ENCODE data around the gene PDE6D.

Gene PDE6D

DNA sequence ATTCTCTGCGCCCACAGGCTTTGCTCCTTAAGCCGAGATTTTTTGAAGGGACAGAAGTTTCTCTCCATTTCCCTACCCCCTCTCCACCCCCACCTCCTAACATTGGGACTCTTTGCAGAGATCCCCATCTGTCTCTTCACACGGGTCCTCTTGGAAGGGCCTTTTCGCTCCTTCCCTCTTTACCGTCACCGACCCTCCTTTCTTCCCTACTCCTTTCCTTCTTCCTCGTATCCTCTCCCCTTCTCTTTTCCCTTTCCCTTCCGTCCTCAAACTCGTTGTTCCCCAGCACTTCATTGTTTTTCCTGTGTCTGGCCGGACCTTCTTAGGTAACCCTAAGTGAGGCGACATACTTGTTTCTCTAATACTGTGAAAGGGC is 5.8 kb upstream of the PDE6D start:
- Histone ChIP-seq H2BK120ac (ENCODE audit: low read depth, low read length) (no peak overlapping the region), H3K18ac (ENCODE audit: low read length) (no peak overlapping the region), H3K4me2 (ENCODE audit: insufficient read depth, low read length, poor library complexity, severe bottlenecking) (peak overlapping the region; percentile 59), H3K14ac (ENCODE audit: low read length) (no peak overlapping the region), H4K8ac (ENCODE audit: low read depth, low read length) (no peak overlapping the region), H3K9ac (ENCODE audit: low read depth, low read length, poor library complexity) (no peak overlapping the region), H3K27me3 (ENCODE audit: control insufficient read depth in 3 of 3, insufficient read depth in 3 of 3, low read depth in 1 of 3, low read length in 3 of 3) (no peaks in the 10 kb centered on the region), H3K4me3 (ENCODE audit: low read length in 2 of 2) (peak overlapping the region; percentile 77 to 83), H2AFZ (ENCODE audit: low read length) (peak overlapping the region; percentile 92), H2AK5ac (ENCODE audit: low read depth, low read length) (no peak overlapping the region), H3K4ac (ENCODE audit: low read length) (no peak overlapping the region), H3K79me1 (ENCODE audit: low read depth, low read length) (peaks cover 2% of the 10 kb centered on the region), H2BK12ac (ENCODE audit: low read length) (no peak overlapping the region), H3K36me3 (replicated peaks in 1 of 2; ENCODE audit: control insufficient read depth in 2 of 2, insufficient read depth in 2 of 2, low read length in 2 of 2) (peaks cover 15 to 35% of the 10 kb centered on the region in 2 donors), H3K27ac (replicated peaks; ENCODE audit: low read length) (peak overlapping the region; percentile 89), H2BK15ac (ENCODE audit: low read length) (no peak overlapping the region), H2BK5ac (ENCODE audit: low read length) (no peak overlapping the region), H3K9me3 (replicated peaks in 1 of 2; ENCODE audit: control insufficient read depth in 2 of 2, insufficient read depth in 1 of 2, low read depth in 1 of 2, low read length in 2 of 2) (no peaks in the 10 kb centered on the region), H3K4me1 (ENCODE audit: control insufficient read depth in 2 of 2, insufficient read depth in 1 of 2, low read depth in 1 of 2, low read length in 2 of 2) (peaks cover 3 to 16% of the 10 kb centered on the region in 2 donors), H3K23ac (ENCODE audit: low read depth, low read length, poor library complexity) (no peak overlapping the region), H4K91ac (ENCODE audit: low read depth, low read length, poor library complexity) (no peak overlapping the region)
- no CpG with 5 or more reads among the region's 11 CpGs for WGBS, 2 donors (ENCODE audit: extremely low coverage in 2 of 2, insufficient read length in 2 of 2, insufficient replicate concordance in 1 of 2)
- DNase-seq (ENCODE audit: low spot score): no peak

DNA sequence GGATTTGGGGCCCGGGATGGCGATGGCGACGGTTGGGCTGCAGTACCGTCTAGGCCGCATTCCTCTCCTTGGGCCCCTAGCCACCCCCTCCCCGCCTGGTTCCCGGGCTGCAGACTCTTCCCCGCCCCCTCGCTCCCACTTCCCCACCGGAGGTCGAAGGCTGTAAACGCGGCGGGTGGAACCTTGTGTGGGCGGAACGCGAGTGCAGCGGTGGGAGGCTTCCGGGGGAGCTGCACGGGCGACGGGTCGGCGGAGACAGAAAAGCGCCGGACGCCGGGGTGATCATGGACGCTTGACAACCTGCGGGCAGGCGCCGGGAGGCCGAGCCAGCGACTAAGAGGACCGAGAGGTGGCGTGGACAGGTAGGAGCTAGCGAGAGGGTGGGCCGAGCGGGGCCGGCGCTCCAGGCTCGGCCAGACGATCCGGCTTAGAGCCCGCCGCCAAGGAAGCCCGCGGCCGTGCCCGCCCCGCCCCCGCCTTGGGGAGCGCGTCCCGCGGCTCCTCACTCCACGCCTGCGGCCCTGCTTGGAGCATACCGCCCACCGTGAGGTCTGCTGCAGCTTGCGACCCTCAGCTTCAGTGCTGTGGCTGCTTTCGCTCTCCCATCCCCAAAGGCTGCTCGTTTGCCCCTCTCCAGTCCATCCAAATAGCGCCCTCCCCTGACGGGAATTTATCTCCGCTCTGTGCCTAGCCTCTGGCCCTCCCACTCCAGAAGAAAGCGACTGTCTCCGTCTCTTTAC is 5.3 kb upstream of the PDE6D start, which contains the start of gene COPS7B:
Gene COPS7B, plus strand, starts transcription at position 269 of the 740 bp plus-strand sequence. CDS start 2,126 bp downstream, outside the sequence.
- Histone ChIP-seq H3K14ac (ENCODE audit: low read length) (no peak within 1 kb of the TSS), H2BK5ac (ENCODE audit: low read length) (no peak within 1 kb of the TSS), H2BK120ac (ENCODE audit: low read depth, low read length) (no peak within 1 kb of the TSS), H2BK15ac (ENCODE audit: low read length) (peak within 1 kb of the TSS; percentile 12), H2AK5ac (ENCODE audit: low read depth, low read length) (peak within 1 kb of the TSS; percentile 48), H3K4ac (ENCODE audit: low read length) (no peak within 1 kb of the TSS), H4K91ac (ENCODE audit: low read depth, low read length, poor library complexity) (no peak within 1 kb of the TSS), H3K18ac (ENCODE audit: low read length) (peak within 1 kb of the TSS; percentile 96), H3K27ac (replicated peaks; ENCODE audit: low read length) (peak within 1 kb of the TSS; percentile 89), H2AFZ (ENCODE audit: low read length) (peak within 1 kb of the TSS; percentile 92), H3K4me3 (ENCODE audit: low read length in 2 of 2) (peak within 1 kb of the TSS; percentile 77 to 83), H3K4me2 (ENCODE audit: insufficient read depth, low read length, poor library complexity, severe bottlenecking) (peak within 1 kb of the TSS; percentile 74), H2BK12ac (ENCODE audit: low read length) (no peak within 1 kb of the TSS), H3K79me1 (ENCODE audit: low read depth, low read length) (peaks cover 2% of the 10 kb centered on the region), H3K36me3 (replicated peaks in 1 of 2; ENCODE audit: control insufficient read depth in 2 of 2, insufficient read depth in 2 of 2, low read length in 2 of 2) (peaks cover 11 to 29% of the 10 kb centered on the region in 2 donors), H3K9me3 (replicated peaks in 1 of 2; ENCODE audit: control insufficient read depth in 2 of 2, insufficient read depth in 1 of 2, low read depth in 1 of 2, low read length in 2 of 2) (no peaks in the 10 kb centered on the region), H3K27me3 (ENCODE audit: control insufficient read depth in 3 of 3, insufficient read depth in 3 of 3, low read depth in 1 of 3, low read length in 3 of 3) (no peaks in the 10 kb centered on the region), H3K23ac (ENCODE audit: low read depth, low read length, poor library complexity) (peak within 1 kb of the TSS; percentile 92), H3K4me1 (ENCODE audit: control insufficient read depth in 2 of 2, insufficient read depth in 1 of 2, low read depth in 1 of 2, low read length in 2 of 2) (peaks cover 3 to 16% of the 10 kb centered on the region in 2 donors), H3K9ac (ENCODE audit: low read depth, low read length, poor library complexity) (peak within 1 kb of the TSS; percentile 93), H4K8ac (ENCODE audit: low read depth, low read length) (no peak within 1 kb of the TSS)
- WGBS, 2 donors (ENCODE audit: extremely low coverage in 2 of 2, insufficient read length in 2 of 2, insufficient replicate concordance in 1 of 2): no CpG with 5 or more reads among the region's 69 CpGs
- DNase-seq (ENCODE audit: low spot score): peak; percentile 89

DNA sequence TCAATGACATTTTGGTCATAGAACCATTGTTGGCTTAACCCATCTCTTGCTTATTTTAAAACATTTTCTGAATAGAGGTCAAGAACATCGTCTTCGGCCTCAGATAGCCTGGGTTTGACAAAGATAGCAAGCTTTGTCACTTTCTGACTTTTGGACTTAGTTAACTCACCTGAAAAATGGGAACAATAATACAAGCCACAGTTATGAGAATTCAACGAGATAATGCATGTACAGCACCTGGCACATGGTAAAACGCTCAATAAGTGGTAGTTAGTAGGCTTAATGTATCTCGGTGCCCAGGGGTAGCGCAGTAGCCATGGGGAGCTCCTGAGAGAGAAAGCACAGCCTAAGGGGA is 4.7 kb upstream of the PDE6D start:
- Histone ChIP-seq H3K36me3 (replicated peaks in 1 of 2; ENCODE audit: control insufficient read depth in 2 of 2, insufficient read depth in 2 of 2, low read length in 2 of 2) (peaks cover 8 to 24% of the 10 kb centered on the region in 2 donors), H3K4ac (ENCODE audit: low read length) (no peak overlapping the region)
- no CpG with 5 or more reads among the region's 6 CpGs for WGBS, 2 donors (ENCODE audit: extremely low coverage in 2 of 2, insufficient read length in 2 of 2, insufficient replicate concordance in 1 of 2)

DNA sequence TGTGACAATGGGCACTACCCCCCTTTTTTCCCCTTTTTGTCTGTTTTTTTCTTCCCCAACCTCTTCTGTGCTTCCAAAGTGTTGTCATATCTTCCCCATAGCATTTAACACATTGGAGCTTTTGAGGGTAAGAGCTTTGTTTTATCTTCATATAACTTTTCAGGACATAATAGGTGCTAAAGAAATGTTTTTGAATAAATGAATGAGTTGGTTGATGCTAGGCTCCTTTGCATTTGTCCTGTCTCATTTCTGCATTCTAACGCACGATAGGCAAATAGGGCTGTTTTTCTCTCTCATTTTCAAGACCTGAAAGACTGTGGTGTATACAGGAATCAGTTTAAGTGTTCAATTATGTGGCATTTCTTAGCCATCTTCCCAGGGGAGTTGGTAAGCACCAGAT is 4.3 kb upstream of the PDE6D start:
- no CpG with 5 or more reads among the region's 2 CpGs for WGBS, 2 donors (ENCODE audit: extremely low coverage in 2 of 2, insufficient read length in 2 of 2, insufficient replicate concordance in 1 of 2)
- H2BK15ac ChIP-seq (ENCODE audit: low read length): no peak overlapping the region
- H2BK5ac ChIP-seq (ENCODE audit: low read length): no peak overlapping the region
- H3K9ac ChIP-seq (ENCODE audit: low read depth, low read length, poor library complexity): no peak overlapping the region
- peaks cover 3 to 16% of the 10 kb centered on the region in 2 donors for H3K4me1 ChIP-seq (ENCODE audit: control insufficient read depth in 2 of 2, insufficient read depth in 1 of 2, low read depth in 1 of 2, low read length in 2 of 2)
- H2BK120ac ChIP-seq (ENCODE audit: low read depth, low read length): no peak overlapping the region
- peak overlapping the region; percentile 92 for H2AFZ ChIP-seq (ENCODE audit: low read length)
- DNase-seq (ENCODE audit: low spot score): no peak
- H4K8ac ChIP-seq (ENCODE audit: low read depth, low read length): no peak overlapping the region
- peak overlapping the region in 1 of 2 donors; percentile 77 for H3K4me3 ChIP-seq (ENCODE audit: low read length in 2 of 2)
- H3K9me3 ChIP-seq (replicated peaks in 1 of 2; ENCODE audit: control insufficient read depth in 2 of 2, insufficient read depth in 1 of 2, low read depth in 1 of 2, low read length in 2 of 2): no peaks in the 10 kb centered on the region
- H3K79me1 ChIP-seq (ENCODE audit: low read depth, low read length): peaks cover 2% of the 10 kb centered on the region
- no peak overlapping the region for H3K18ac ChIP-seq (ENCODE audit: low read length)
- no peak overlapping the region for H3K23ac ChIP-seq (ENCODE audit: low read depth, low read length, poor library complexity)
- no peak overlapping the region for H4K91ac ChIP-seq (ENCODE audit: low read depth, low read length, poor library complexity)
- no peak overlapping the region for H3K4me2 ChIP-seq (ENCODE audit: insufficient read depth, low read length, poor library complexity, severe bottlenecking)
- no peak overlapping the region for H3K14ac ChIP-seq (ENCODE audit: low read length)
- peaks cover 8 to 22% of the 10 kb centered on the region in 2 donors for H3K36me3 ChIP-seq (replicated peaks in 1 of 2; ENCODE audit: control insufficient read depth in 2 of 2, insufficient read depth in 2 of 2, low read length in 2 of 2)
- no peak overlapping the region for H2AK5ac ChIP-seq (ENCODE audit: low read depth, low read length)
- H3K4ac ChIP-seq (ENCODE audit: low read length): no peak overlapping the region
- no peaks in the 10 kb centered on the region for H3K27me3 ChIP-seq (ENCODE audit: control insufficient read depth in 3 of 3, insufficient read depth in 3 of 3, low read depth in 1 of 3, low read length in 3 of 3)
- H3K27ac ChIP-seq (replicated peaks; ENCODE audit: low read length): peak overlapping the region; percentile 89
- no peak overlapping the region for H2BK12ac ChIP-seq (ENCODE audit: low read length)

More for the DNA sequence above, 4.7 kb upstream of the PDE6D start:
- Histone ChIP-seq H2BK120ac (ENCODE audit: low read depth, low read length) (no peak overlapping the region), H3K9ac (ENCODE audit: low read depth, low read length, poor library complexity) (peak overlapping the region; percentile 78), H3K23ac (ENCODE audit: low read depth, low read length, poor library complexity) (peak overlapping the region; percentile 92), H3K9me3 (replicated peaks in 1 of 2; ENCODE audit: control insufficient read depth in 2 of 2, insufficient read depth in 1 of 2, low read depth in 1 of 2, low read length in 2 of 2) (no peaks in the 10 kb centered on the region), H3K27ac (replicated peaks; ENCODE audit: low read length) (peak overlapping the region; percentile 89), H2AFZ (ENCODE audit: low read length) (peak overlapping the region; percentile 92), H4K91ac (ENCODE audit: low read depth, low read length, poor library complexity) (no peak overlapping the region), H2BK15ac (ENCODE audit: low read length) (no peak overlapping the region), H3K4me1 (ENCODE audit: control insufficient read depth in 2 of 2, insufficient read depth in 1 of 2, low read depth in 1 of 2, low read length in 2 of 2) (peaks cover 3 to 16% of the 10 kb centered on the region in 2 donors), H2BK12ac (ENCODE audit: low read length) (no peak overlapping the region), H3K18ac (ENCODE audit: low read length) (peak overlapping the region; percentile 6), H2BK5ac (ENCODE audit: low read length) (no peak overlapping the region), H3K4me3 (ENCODE audit: low read length in 2 of 2) (peak overlapping the region; percentile 77 to 83), H3K4me2 (ENCODE audit: insufficient read depth, low read length, poor library complexity, severe bottlenecking) (peak overlapping the region; percentile 74), H4K8ac (ENCODE audit: low read depth, low read length) (no peak overlapping the region), H3K14ac (ENCODE audit: low read length) (no peak overlapping the region), H3K27me3 (ENCODE audit: control insufficient read depth in 3 of 3, insufficient read depth in 3 of 3, low read depth in 1 of 3, low read length in 3 of 3) (no peaks in the 10 kb centered on the region), H2AK5ac (ENCODE audit: low read depth, low read length) (no peak overlapping the region), H3K79me1 (ENCODE audit: low read depth, low read length) (peaks cover 2% of the 10 kb centered on the region)
- DNase-seq (ENCODE audit: low spot score): no peak

Data from neuronal stem cell (in vitro differentiated cells).